MG63 (cell line): ENCODE results near the gene USP27X. TPM values are rescaled to one million over a fixed set of nuclear protein-coding genes. Genes with fewer than 3 reads are reported as not detected.

Experiments used
- DNase-seq: peaks from one replicate; pipeline ENCODE4 v3.0.0-alpha.2; 2020
- H3K27me3 ChIP-seq: fragments of 250-450 bp; sonication (Bioruptor Pico); 2 replicates; pipeline ENCODE4 v1.5.1; 2020; ENCODE audit warnings: mild to moderate bottlenecking, moderate library complexity
- H3K36me3 ChIP-seq: fragments of 250-450 bp; sonication (Bioruptor Pico); 2 replicates; pipeline ENCODE4 v1.5.1; 2020; ENCODE audit warnings: mild to moderate bottlenecking, moderate library complexity
- H3K4me3 ChIP-seq: fragments of 250-450 bp; sonication (Bioruptor Pico); 2 replicates; pipeline ENCODE4 v1.5.1; 2020; ENCODE audit warnings: mild to moderate bottlenecking, moderate library complexity
- H3K9me3 ChIP-seq: fragments of 250-450 bp; sonication (Bioruptor Pico); 2 replicates; pipeline ENCODE4 v1.5.1; 2020; ENCODE audit warnings: mild to moderate bottlenecking, moderate library complexity
- total RNA-seq: library from RNA; depleted of rRNA; stranded (reverse); fragments of >200 nt; shearing (Covaris generic); gene quantifications from 2 replicates; pipeline ENCODE4 v1.2.3, GENCODE V29; 2014; ENCODE audit warnings: low replicate concordance; rRNA removed

USP27X gene
- 0.56 and 1.3 TPM in 2 replicates for total RNA-seq

GRCh38 chrX:49878834-49879655 lies at the start of gene USP27X:
TSS of gene USP27X (plus strand) at chrX:49879484. CDS start at chrX:49880308, 824 bp downstream.
- H3K36me3 ChIP-seq, result no peaks in the 10 kb centered on the region
- peak; percentile 72 for DNase-seq
- H3K4me3 ChIP-seq, result peak within 1 kb of the TSS; percentile 58
- no peaks in the 10 kb centered on the region for H3K9me3 ChIP-seq
- no peaks in the 10 kb centered on the region for H3K27me3 ChIP-seq

- no peaks in the 10 kb centered on the region for H3K36me3 ChIP-seq
- DNase-seq, result peak; percentile 8
- no peaks in the 10 kb centered on the region for H3K27me3 ChIP-seq
- no peak overlapping the region for H3K4me3 ChIP-seq
- H3K9me3 ChIP-seq, result no peaks in the 10 kb centered on the region
These were observed 40.9 kb upstream of the USP27X start for GRCh38 chrX:49838374-49838773.

- peak; percentile 50 for DNase-seq
These were observed 38.6 kb upstream of the USP27X start for GRCh38 chrX:49840679-49841078.

GRCh38 chrX:49842621-49843020 lies 36.7 kb upstream of the USP27X start:
- Histone ChIP-seq H3K27me3 (no peaks in the 10 kb centered on the region), H3K9me3 (no peaks in the 10 kb centered on the region), H3K36me3 (no peaks in the 10 kb centered on the region), H3K4me3 (no peak overlapping the region)
- DNase-seq, result no peak

More at GRCh38 chrX:49840679-49841078, 38.6 kb upstream of the USP27X start:
- no peaks in the 10 kb centered on the region for H3K9me3 ChIP-seq
- H3K27me3 ChIP-seq, result no peaks in the 10 kb centered on the region
- H3K4me3 ChIP-seq, result no peak overlapping the region
- H3K36me3 ChIP-seq, result no peaks in the 10 kb centered on the region

- H3K4me3 ChIP-seq, result no peak overlapping the region
- DNase-seq, result no peak
- no peaks in the 10 kb centered on the region for H3K36me3 ChIP-seq
- H3K9me3 ChIP-seq, result no peaks in the 10 kb centered on the region
- H3K27me3 ChIP-seq, result no peaks in the 10 kb centered on the region
These were observed 34.7 kb upstream of the USP27X start for GRCh38 chrX:49844611-49845010.

GRCh38 chrX:49845701-49846403 lies 33.4 kb upstream of the USP27X start:
- no peak for DNase-seq
- no peaks in the 10 kb centered on the region for H3K36me3 ChIP-seq
- no peaks in the 10 kb centered on the region for H3K27me3 ChIP-seq
- H3K9me3 ChIP-seq, result no peaks in the 10 kb centered on the region
- no peak overlapping the region for H3K4me3 ChIP-seq

- no peaks in the 10 kb centered on the region for H3K36me3 ChIP-seq
- H3K4me3 ChIP-seq, result no peak overlapping the region
- no peaks in the 10 kb centered on the region for H3K9me3 ChIP-seq
- no peaks in the 10 kb centered on the region for H3K27me3 ChIP-seq
- no peak for DNase-seq
These were observed 32.8 kb upstream of the USP27X start for GRCh38 chrX:49846522-49846921.

- Histone ChIP-seq H3K36me3 (no peaks in the 10 kb centered on the region), H3K27me3 (no peaks in the 10 kb centered on the region), H3K9me3 (no peaks in the 10 kb centered on the region), H3K4me3 (no peak overlapping the region)
- DNase-seq, result no peak
These were observed 31.0 kb upstream of the USP27X start for GRCh38 chrX:49848275-49848674.

- no peak for DNase-seq
- Histone ChIP-seq H3K36me3 (no peaks in the 10 kb centered on the region), H3K4me3 (no peak overlapping the region), H3K9me3 (no peaks in the 10 kb centered on the region), H3K27me3 (no peaks in the 10 kb centered on the region)
These were observed 29.3 kb upstream of the USP27X start for GRCh38 chrX:49850028-49850427.

- H3K4me3 ChIP-seq, result no peak overlapping the region
- no peaks in the 10 kb centered on the region for H3K36me3 ChIP-seq
- no peak for DNase-seq
- no peaks in the 10 kb centered on the region for H3K27me3 ChIP-seq
- H3K9me3 ChIP-seq, result no peaks in the 10 kb centered on the region
These were observed 25.6 kb upstream of the USP27X start for GRCh38 chrX:49853661-49854060.

GRCh38 chrX:49856819-49857218 lies 22.5 kb upstream of the USP27X start:
- no peak overlapping the region for H3K4me3 ChIP-seq
- no peaks in the 10 kb centered on the region for H3K36me3 ChIP-seq
- DNase-seq, result no peak
- no peaks in the 10 kb centered on the region for H3K9me3 ChIP-seq
- no peaks in the 10 kb centered on the region for H3K27me3 ChIP-seq

- DNase-seq, result no peak
- Histone ChIP-seq H3K4me3 (no peak overlapping the region), H3K9me3 (no peaks in the 10 kb centered on the region), H3K27me3 (no peaks in the 10 kb centered on the region), H3K36me3 (no peaks in the 10 kb centered on the region)
These were observed 20.9 kb upstream of the USP27X start for GRCh38 chrX:49858341-49858740.

GRCh38 chrX:49859491-49859890 lies 19.8 kb upstream of the USP27X start:
- no peak overlapping the region for H3K4me3 ChIP-seq
- DNase-seq, result no peak

GRCh38 chrX:49860867-49861535 lies 18.3 kb upstream of the USP27X start:
- Histone ChIP-seq H3K36me3 (no peaks in the 10 kb centered on the region), H3K27me3 (no peaks in the 10 kb centered on the region), H3K9me3 (no peaks in the 10 kb centered on the region), H3K4me3 (no peak overlapping the region)
- no peak for DNase-seq

More at GRCh38 chrX:49859491-49859890, 19.8 kb upstream of the USP27X start:
- no peaks in the 10 kb centered on the region for H3K9me3 ChIP-seq
- no peaks in the 10 kb centered on the region for H3K27me3 ChIP-seq
- H3K36me3 ChIP-seq, result no peaks in the 10 kb centered on the region

GRCh38 chrX:49862093-49862492 lies 17.2 kb upstream of the USP27X start:
- no peaks in the 10 kb centered on the region for H3K36me3 ChIP-seq
- no peak overlapping the region for H3K4me3 ChIP-seq
- DNase-seq, result no peak
- H3K27me3 ChIP-seq, result no peaks in the 10 kb centered on the region
- no peaks in the 10 kb centered on the region for H3K9me3 ChIP-seq

GRCh38 chrX:49868739-49869138 lies 10.5 kb upstream of the USP27X start:
- Histone ChIP-seq H3K9me3 (no peaks in the 10 kb centered on the region), H3K27me3 (no peaks in the 10 kb centered on the region), H3K36me3 (no peaks in the 10 kb centered on the region), H3K4me3 (no peak overlapping the region)
- DNase-seq, result no peak

- no peak for DNase-seq
- Histone ChIP-seq H3K4me3 (no peak overlapping the region), H3K9me3 (no peaks in the 10 kb centered on the region), H3K27me3 (no peaks in the 10 kb centered on the region), H3K36me3 (no peaks in the 10 kb centered on the region)
These were observed 2.5 kb upstream of the USP27X start for GRCh38 chrX:49876750-49877149.
